Activated naive CD4-positive, alpha-beta T cell treated with Interleukin-2 at 50 U/mL for 16 hours (primary cell): ENCODE results near the gene KRTAP3-3.
"Not testable (repeated sequence)": the region's sequence is repeated elsewhere in the genome, so short reads cannot be mapped to it uniquely, and the experiment has no call there.

Source experiments
- DNase-seq: peaks from one replicate; pipeline ENCODE4 v3.0.0-alpha.2; 2020

KRTAP3-3 gene

DNA sequence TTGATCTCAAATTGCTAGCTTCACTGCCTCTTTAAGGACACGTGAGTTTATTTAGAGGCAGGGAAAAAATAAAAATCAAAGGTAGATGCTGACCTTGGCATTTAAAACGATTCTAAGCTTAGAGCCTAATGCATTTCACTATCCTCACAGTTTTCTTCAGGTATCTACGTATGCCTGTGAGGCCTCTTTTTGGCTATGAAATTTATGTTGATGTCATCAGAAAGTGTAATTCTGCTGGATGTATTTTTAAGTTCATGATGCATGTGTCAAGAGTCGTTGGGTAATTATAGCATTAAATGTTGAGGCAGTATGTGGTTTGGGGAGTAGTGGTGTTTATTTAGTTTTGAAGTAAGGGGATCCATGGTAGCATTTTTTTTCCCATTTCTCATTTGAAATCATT lies 10.0 kb upstream of the KRTAP3-3 start:
- DNase-seq: no peak

- no peak for DNase-seq
These were observed 8.8 kb upstream of the KRTAP3-3 start for GRCh38 chr17:41002814-41003213.

DNA sequence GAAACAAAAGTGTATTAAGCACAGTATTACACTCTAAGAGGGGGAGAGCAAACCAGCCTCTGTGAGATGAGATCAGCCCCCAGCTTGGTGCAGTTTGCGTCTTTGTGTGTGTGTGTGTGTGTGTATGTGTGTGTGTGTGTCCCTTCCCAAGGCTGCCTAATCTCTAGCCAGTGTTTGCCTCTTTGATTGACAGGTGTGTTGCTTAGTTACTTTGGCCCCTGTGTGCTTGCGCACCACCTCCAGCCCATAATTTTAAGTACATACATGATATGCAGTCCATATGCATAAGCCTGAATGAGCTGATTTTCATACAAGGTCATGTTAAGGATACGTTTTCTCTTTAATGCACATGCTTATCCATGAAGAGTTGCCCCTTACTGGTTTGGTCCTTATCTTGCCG lies 7.8 kb upstream of the KRTAP3-3 start:
- DNase-seq: no peak

GRCh38 chr17:40999563-40999962 lies 5.6 kb upstream of the KRTAP3-3 start, which contains the start of gene KRTAP3-2:
Gene KRTAP3-2 (minus strand): TSS chr17:40999906. CDS start chr17:40999853, 53 bp downstream.
- DNase-seq: not testable (repeated sequence)

GRCh38 chr17:40997361-40997760 lies 3.4 kb upstream of the KRTAP3-3 start:
- DNase-seq: no peak

- DNase-seq: no peak
These were observed 2.9 kb upstream of the KRTAP3-3 start for GRCh38 chr17:40996829-40997228.

- no peak for DNase-seq
These were observed 1.2 kb upstream of the KRTAP3-3 start for GRCh38 chr17:40995116-40995515.

- DNase-seq: no peak
These were observed 880 bp downstream of the KRTAP3-3 start for GRCh38 chr17:40993084-40993483.

DNA sequence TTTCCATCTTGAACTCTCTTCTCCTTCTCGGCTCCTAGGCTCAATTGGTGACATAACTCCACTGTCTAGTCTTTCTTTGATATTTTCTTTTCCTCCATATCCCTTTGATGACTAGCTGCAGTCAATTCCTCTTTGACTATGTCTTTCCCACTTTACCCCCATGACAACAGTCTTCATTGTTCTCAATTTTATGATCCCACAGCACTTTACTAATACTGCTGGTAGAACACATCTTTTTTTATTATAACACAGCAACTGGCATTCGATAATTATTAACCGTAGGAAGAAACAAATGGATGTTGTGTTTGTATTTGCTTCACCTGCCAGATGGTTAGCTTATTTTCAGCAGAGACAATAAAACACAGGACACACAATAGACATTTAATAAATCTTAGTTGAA lies 1.3 kb downstream of the KRTAP3-3 start:
- DNase-seq: no peak

- no peak for DNase-seq
These were observed 7.0 kb downstream of the KRTAP3-3 start for GRCh38 chr17:40986920-40987319.

- no peak for DNase-seq
These were observed 9.7 kb downstream of the KRTAP3-3 start, which contains the start of gene KRT40 for GRCh38 chr17:40984226-40984625. Gene KRT40 (minus strand): TSS chr17:40984326. CDS start chr17:40984273, 53 bp downstream.

DNA sequence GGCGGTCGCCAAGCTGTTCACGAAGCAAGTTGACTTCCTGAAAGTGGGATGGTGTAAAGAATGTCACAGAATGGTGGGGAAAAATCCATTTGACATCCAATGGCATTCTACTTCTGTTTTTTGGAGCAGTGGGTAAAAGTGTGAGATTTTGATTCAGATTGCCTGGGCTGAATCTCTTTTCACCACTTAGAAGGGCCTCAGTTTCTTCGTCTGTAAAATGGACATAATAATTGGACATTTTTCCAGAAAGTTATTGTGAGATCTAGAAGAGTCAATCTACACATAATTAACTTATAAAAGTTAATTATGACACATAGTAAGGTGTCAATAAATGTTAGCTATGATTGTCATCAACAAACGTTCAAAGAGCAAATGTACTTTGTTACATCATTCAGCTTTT lies 12.8 kb downstream of the KRTAP3-3 start:
- no peak for DNase-seq

GRCh38 chr17:40980596-40980995 lies 13.4 kb downstream of the KRTAP3-3 start:
- DNase-seq: no peak

DNA sequence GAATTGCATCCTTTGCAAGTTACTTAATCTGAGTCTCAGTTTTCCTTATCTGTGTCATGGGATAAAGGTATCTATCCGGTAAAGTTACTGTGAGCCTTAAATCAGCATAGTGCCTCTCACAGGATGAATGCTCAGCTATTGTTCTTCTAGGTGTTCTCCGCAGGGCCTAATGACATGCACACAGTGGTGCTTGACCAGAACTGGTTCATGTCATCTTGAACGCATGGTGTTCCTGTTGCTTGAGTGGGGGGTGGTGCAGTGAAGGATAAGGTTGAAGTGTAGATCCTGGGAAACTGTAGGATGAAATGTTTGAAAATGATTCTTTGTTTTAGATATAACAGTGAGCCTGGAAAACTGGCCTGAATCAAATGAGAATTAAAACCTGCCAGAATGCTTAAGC lies 13.8 kb downstream of the KRTAP3-3 start:
- DNase-seq: no peak

GRCh38 chr17:40978575-40979151 lies 15.3 kb downstream of the KRTAP3-3 start:
- DNase-seq: no peak

DNA sequence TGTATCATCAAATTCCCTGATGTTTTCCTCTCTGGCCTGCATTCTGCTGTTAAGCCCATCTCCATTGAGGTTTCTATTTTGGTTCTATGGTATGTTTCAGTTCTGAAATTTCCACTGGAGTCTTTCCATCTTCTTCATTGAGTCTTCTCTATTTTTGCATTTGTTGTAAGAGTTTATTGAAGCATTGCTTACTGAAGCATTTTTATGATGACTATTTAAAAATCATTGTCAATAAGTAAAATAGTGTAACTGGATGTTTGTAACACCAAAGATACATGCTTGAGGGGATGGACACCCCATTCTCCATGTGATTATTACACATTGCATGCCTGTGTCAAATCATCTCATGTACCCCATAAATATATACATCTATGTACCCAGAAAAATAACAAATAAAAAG lies 18.4 kb downstream of the KRTAP3-3 start:
- DNase-seq: no peak

GRCh38 chr17:40974366-40974765 lies 19.6 kb downstream of the KRTAP3-3 start:
- DNase-seq: no peak

DNA sequence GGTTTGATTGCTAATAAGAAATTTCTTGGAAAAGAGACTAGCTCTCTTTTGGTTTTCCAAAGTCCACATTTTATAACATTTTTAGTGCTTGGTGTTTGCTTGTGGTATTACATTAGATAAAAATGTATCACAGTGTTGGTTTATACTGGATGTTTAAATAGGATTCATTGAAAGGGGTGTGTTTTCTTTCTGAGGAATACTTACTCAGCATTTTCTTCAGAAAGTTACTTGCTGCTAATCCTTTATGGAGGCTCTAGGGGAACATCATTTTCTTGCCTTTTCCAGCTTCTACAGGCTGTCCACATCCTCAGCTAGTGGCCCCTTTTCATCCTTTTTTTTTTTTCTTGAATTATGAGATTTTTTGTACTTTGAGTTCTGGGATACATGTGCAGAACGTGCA lies 26.4 kb downstream of the KRTAP3-3 start:
- DNase-seq: no peak

DNA sequence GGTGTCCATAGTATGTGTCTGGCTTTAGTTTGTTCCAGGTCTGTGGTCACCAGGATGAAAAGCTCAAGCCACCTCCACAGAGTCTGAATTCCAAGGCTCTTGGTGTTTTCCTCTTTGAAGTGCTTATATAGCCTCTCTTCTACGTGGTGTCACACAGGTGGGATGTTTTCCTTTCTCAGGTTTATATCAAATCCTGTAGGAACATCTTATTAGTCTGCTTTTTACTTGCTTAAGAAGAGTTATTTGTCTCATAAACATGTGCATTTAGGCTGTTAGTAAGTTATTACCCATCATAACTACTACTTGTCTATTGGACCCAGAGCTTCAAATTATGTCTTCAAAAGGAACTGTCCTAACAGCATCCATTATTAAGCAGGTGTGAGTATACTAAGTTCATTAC lies 27.1 kb downstream of the KRTAP3-3 start, which contains the start of gene KRT39:
TSS of gene KRT39 (minus strand) at position 101 of the 400 bp plus-strand sequence. CDS start at position 9, 92 bp downstream.
- no peak for DNase-seq

DNA sequence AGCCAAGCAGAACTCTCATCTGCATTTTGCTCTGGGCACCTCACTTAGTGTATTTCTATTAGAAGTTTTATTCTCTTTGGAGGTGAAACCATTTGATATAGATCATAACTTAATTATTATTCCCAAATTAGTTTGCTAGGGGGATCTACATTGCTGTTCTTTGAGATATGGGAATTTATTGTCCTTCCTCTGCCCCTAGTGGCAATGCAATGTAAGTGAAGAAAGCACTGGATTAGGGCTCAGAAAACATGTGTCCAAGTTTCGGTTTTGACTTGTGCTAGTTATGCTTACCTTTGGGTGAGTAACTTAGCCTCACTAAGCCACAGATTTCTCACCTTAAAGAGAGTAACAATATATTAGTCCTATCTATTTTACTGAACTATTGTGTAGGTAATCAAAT lies 30.1 kb downstream of the KRTAP3-3 start:
- no peak for DNase-seq

DNA sequence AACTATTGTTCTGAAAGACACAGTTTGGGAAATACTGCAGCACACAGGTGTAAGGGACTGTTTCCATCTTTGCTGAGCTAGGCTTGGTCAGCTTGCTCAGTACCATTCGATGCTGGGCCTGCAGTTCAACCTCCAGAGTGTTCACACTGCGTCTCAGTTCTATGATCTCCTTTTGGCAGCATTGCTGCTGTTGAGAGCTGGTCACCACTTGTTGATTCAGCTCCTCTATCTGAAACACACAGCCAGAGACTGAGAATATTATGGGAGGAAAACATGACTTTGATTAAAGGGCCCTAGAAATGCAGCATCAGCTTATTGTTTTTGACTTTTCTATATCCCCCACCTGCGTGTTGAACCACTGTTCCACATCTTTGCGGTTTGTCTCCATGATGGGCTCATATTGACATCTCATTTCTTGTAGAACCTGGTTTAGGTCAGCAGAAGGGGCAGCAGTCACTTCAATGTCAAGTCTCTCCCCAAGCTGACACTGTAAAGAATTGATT lies 31.9 kb downstream of the KRTAP3-3 start:
- no peak for DNase-seq

- DNase-seq: no peak
These were observed 32.4 kb downstream of the KRTAP3-3 start for GRCh38 chr17:40961591-40961990.

- DNase-seq: no peak
These were observed 33.8 kb downstream of the KRTAP3-3 start for GRCh38 chr17:40960144-40960543.

DNA sequence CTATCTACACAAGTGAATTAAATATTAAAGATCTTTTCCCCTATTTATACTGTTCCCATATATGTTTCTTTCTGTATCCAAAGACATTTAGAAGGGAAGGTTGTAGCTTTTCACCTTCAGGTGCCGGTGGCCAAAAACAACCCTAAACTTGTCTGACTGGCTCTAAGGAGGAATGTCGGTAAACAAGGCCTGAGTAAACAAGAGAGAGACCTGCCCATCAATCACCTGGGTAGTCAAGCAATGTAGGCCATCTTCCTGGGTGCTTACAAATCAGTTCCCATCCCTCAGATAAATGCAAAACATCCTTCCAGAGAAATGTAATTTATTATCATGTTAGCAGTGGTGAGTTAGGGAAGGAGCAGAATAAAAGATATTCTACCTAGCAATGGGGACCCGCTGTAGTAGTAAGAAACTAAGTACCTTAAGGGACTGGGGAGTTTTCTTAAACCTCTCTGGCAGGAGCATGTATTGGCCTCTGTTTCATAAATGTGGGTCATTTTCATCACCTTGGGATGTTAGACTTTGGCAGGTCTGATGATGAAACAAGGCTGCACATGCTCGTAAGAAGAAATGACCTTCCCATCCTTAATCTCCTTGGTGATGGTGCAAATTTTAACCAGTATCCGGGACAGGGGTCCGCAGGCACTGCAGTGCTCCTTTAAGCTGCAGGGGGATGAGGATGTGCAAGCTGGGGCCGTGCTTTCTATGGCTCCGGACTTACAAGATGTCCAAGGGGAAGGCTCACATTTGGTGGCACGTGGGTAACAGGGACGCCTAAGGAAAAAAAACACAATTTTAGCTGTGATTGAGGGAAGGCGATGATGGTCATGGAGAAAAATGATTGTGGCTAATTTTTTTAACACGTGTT lies 35.6 kb downstream of the KRTAP3-3 start:
- no peak for DNase-seq
